Right lobe of liver (tissue), 6 donors: ENCODE measurements around the gene GTF3C1. TPM values are rescaled to one million over a fixed set of nuclear protein-coding genes. Genes with fewer than 3 reads are reported as not detected.

Source experiments
- ATAC-seq, 4 donors: fragments of 200-7000 bp; cut with Tn5 transposase; one replicate each; pipeline ENCODE4 v1.9.1; 2020; ENCODE audit warnings: mild to moderate bottlenecking in 4 of 4, moderate library complexity in 4 of 4
- DNase-seq, 3 donors: peaks; one replicate each; pipeline ENCODE4 v3.0.0-alpha.2; 2020
- H3K27ac ChIP-seq, 3 donors: fragments of 200-600 bp; one replicate each; pipeline ENCODE4 v1.8.0; 2022
- H3K27me3 ChIP-seq, 2 donors: fragments of 200-600 bp; one replicate each; pipeline ENCODE4 v1.8.0; 2022
- H3K36me3 ChIP-seq, 4 donors: fragments of 200-600 bp; sonication (generic) in 1 of 4; one replicate each; pipeline versions ENCODE4 v1.5.1 to v1.8.0; 2017 to 2022; ENCODE audit warnings: control low read depth in 1 of 4
- H3K4me1 ChIP-seq, 4 donors: fragments of 200-600 bp; sonication (generic) in 1 of 4; one replicate each; pipeline versions ENCODE4 v1.5.1 to v1.8.0; 2017 to 2022; ENCODE audit warnings: control low read depth in 1 of 4
- H3K4me3 ChIP-seq, 3 donors: fragments of 200-600 bp; one replicate each; pipeline ENCODE4 v1.8.0; 2022
- H3K9me3 ChIP-seq, 4 donors: fragments of 200-600 bp; sonication (generic) in 1 of 4; one replicate each; pipeline versions ENCODE4 v1.5.1 to v1.8.0; 2017 to 2022; ENCODE audit warnings: control low read depth in 1 of 4
- CTCF ChIP-seq, 4 donors: fragments of 200-600 bp in 3 of 4; fragments of 450-650 bp in 1 of 4; IDR thresholded peaks; one replicate each; pipeline versions ENCODE4 v1.5.1 to v1.8.0; 2016 to 2022; ENCODE audit warnings: antibody characterized with exemption in 4 of 4, mild to moderate bottlenecking in 2 of 4
- POLR2A ChIP-seq: fragments of 450-650 bp; IDR thresholded peaks from one replicate; pipeline ENCODE4 v1.6.1; 2017; ENCODE audit warnings: antibody characterized with exemption, mild to moderate bottlenecking
- WGBS: methylation state at CpG from one replicate; pipeline ENCODE4 v1.1.6; 2018; ENCODE audit warnings: low coverage, low lambda C conversion rate; ENCODE audit not compliant: insufficient coverage; ENCODE audit errors: missing lambda C conversion rate; 5-methylcytosine and 5-hydroxymethylcytosine counted together
- intact Hi-C, 2 donors: fragments of 100-400 bp; cut with DNase I; formaldehyde crosslinking; loops; one replicate each; pipeline versions ENCODE4 v1.11.2 to v1.14.1; 2022
- total RNA-seq, 6 experiments: library from RNA; depleted of rRNA in 2 of 6; stranded (reverse); fragments of >200 nt in 2 of 6; fragmentation: NEBNext Ultra II Directional in 3 of 6; extraction: Animal tissue kit (Norgen Biotek cat#: 25700) in 3 of 6; gene quantifications; one replicate each; pipeline versions ENCODE4 v1.1.0 to v1.2.4, GENCODE V29; 2016 to 2023
- donor health status: DM: no; HTN: yes; CAD: no.
- donor health status: DM: no; HTN: no; CAD: no.
- donor health status: DM: no; HTN: no; CAD: no.
- donor health status: DM: no; HTN: yes; CAD: no.
- donor health status: DM: no; HTN: yes; CAD: no.

The GTF3C1 gene
- total RNA-seq, 6 experiments from 2014 or later = 25.3 to 53.3 (median 26.9) TPM

- DNase-seq (no peak), ATAC-seq (no peak)
- WGBS = 96% methylated on average over 5 of the region's 19 CpGs
- intact Hi-C loops = no loop called here
- H3K4me1 ChIP-seq = no peaks in the 10 kb centered on the region
- no peaks in the 10 kb centered on the region for H3K27me3 ChIP-seq
- no peaks in the 10 kb centered on the region for H3K9me3 ChIP-seq
- H3K36me3 ChIP-seq = peaks cover 0 to 74% (median 26%) of the 10 kb centered on the region in 4 donors
- no peak for TF ChIP-seq CTCF (IDR thresholded peaks at IDR 0.05)
- TF ChIP-seq POLR2A = no peak
- no peak overlapping the region for H3K4me3 ChIP-seq
- no peak overlapping the region for H3K27ac ChIP-seq
Measured at GRCh38 chr16:27471661-27472060, 78.1 kb downstream of the GTF3C1 start.

- Histone ChIP-seq H3K9me3 (no peaks in the 10 kb centered on the region), H3K4me1 (no peaks in the 10 kb centered on the region), H3K36me3 (peaks cover 0 to 74% (median 24%) of the 10 kb centered on the region in 4 donors), H3K27ac (no peak overlapping the region), H3K4me3 (no peak overlapping the region), H3K27me3 (no peaks in the 10 kb centered on the region)
- DNase-seq = peak in 1 of 3 donors; percentile 54
- 71% methylated on average over 21 of the region's 28 CpGs for WGBS
- peak; percentile 79 to 92 (median 89) for ATAC-seq
- intact Hi-C loops = no loop called here
- TF ChIP-seq CTCF (IDR thresholded peaks at IDR 0.05) (no peak), POLR2A (no peak)
Measured at GRCh38 chr16:27470567-27471431, 78.9 kb downstream of the GTF3C1 start.

GRCh38 chr16:27468941-27469531 lies 80.7 kb downstream of the GTF3C1 start:
- no peaks in the 10 kb centered on the region for H3K9me3 ChIP-seq
- H3K4me1 ChIP-seq = no peaks in the 10 kb centered on the region
- H3K27me3 ChIP-seq = no peaks in the 10 kb centered on the region
- no CpG with 5 or more reads among the region's 22 CpGs for WGBS
- ATAC-seq (no peak), DNase-seq (no peak)
- no peak overlapping the region for H3K4me3 ChIP-seq
- no peak for TF ChIP-seq POLR2A
- no peak for TF ChIP-seq CTCF (IDR thresholded peaks at IDR 0.05)
- intact Hi-C loops = loop anchor here in 1 of 2 donors (10.0 kb wide), 1 partner anchor 304 kb away; no protein-coding TSS in a partner anchor
- H3K27ac ChIP-seq = no peak overlapping the region
- H3K36me3 ChIP-seq = peaks cover 0 to 82% (median 24%) of the 10 kb centered on the region in 4 donors

GRCh38 chr16:27465483-27465879 lies 84.2 kb downstream of the GTF3C1 start:
- 100% methylated on average over 1 of the region's 8 CpGs for WGBS
- no peaks in the 10 kb centered on the region for H3K27me3 ChIP-seq
- no peak overlapping the region for H3K4me3 ChIP-seq
- H3K36me3 ChIP-seq = peaks cover 0 to 96% (median 19%) of the 10 kb centered on the region in 4 donors
- no peak overlapping the region for H3K27ac ChIP-seq
- intact Hi-C loops = loop anchor here in 1 of 2 donors (10.0 kb wide), 1 partner anchor 301 kb away; no protein-coding TSS in a partner anchor
- H3K9me3 ChIP-seq = no peaks in the 10 kb centered on the region
- no peak for TF ChIP-seq CTCF (IDR thresholded peaks at IDR 0.05)
- H3K4me1 ChIP-seq = no peaks in the 10 kb centered on the region
- no peak for ATAC-seq
- DNase-seq = no peak
